ENCODE measurements around the gene ACTR6.
"Not testable (repeated sequence)": the region's sequence is repeated elsewhere in the genome, so short reads cannot be mapped to it uniquely, and the experiment has no call there.

Gene ACTR6

DNA sequence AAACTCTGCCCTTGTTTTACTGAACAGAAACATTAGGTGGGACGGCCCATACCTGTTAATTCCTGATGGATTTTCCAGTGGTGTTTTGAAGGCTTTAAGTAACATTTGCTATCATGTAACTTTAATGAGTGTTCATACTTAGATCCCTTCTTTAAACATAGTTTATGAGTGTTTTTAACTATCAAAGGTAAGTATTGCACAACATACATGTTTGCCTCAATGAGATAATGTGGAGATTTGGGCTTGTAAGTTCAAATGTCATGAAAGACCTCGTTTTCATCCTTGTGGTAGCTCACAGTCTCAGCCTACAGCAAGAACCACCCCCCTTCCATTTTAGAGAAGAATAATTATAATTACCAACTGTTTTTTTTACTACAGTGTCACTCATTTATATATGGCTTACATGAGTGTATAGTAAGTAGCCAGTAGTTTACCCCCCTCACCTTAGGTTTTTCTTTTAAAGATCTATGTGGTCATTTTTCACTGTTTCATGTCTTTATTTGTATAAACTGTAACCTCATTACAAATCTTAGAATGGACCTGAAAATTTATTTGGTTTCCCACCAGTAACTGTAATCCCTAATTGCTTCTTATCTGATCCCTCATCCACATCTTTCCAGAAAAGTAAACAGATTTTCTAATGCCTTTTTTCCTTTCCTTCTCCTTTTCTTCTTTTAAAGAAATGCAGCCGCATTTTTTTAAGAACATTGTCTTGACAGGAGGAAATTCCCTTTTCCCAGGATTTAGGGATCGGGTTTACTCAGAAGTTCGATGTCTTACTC is 18.9 kb downstream of the ACTR6 start:
- in situ Hi-C loops (cut with MboI; ENCODE audit: low sequenced_read_pairs) = no loop called here

GRCh38 chr12:100221523-100221922 is 20.9 kb downstream of the ACTR6 start:
- in situ Hi-C loops (cut with MboI; ENCODE audit: low sequenced_read_pairs) = no loop called here

- in situ Hi-C loops (cut with MboI; ENCODE audit: low sequenced_read_pairs) = not testable (repeated sequence)
These were observed 21.6 kb downstream of the ACTR6 start for GRCh38 chr12:100222173-100222572.

GRCh38 chr12:100225491-100225890 is 24.9 kb downstream of the ACTR6 start:
- in situ Hi-C loops (cut with MboI; ENCODE audit: low sequenced_read_pairs) = no loop called here

DNA sequence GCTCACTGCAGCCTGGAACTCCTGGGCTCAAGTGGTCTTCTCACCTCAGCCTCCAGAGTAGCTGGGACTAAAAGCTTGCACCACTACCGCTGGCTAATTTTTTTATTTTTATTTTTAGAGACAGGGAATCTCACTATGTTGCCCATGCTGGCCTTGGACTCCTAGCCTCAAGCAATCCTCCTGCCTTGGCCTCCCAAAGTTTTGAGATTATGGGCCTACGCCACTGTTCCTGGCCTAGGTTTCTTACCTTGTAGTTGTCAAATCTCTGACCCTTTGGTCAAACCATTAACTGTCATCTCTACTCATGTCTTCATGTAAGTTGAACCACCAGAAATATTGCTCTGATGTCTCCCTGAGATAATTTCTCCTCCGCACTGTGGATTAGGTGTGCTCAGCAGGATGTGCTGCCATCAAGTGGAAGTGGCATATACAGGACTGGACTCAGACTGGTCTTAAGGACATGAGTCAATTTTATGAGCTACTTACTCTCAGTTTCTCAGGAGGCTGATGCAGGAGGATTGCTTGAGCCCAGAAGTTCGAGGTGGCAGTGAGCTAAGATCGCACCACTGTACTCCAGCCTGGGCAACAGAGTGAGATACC is 28.5 kb downstream of the ACTR6 start:
- in situ Hi-C loops (cut with MboI; ENCODE audit: low sequenced_read_pairs) = no loop called here

GRCh38 chr12:100229876-100230275 is 29.3 kb downstream of the ACTR6 start:
- in situ Hi-C loops (cut with MboI; ENCODE audit: low sequenced_read_pairs) = no loop called here

GRCh38 chr12:100231873-100232272 is 31.3 kb downstream of the ACTR6 start:
- in situ Hi-C loops (cut with MboI; ENCODE audit: low sequenced_read_pairs) = not testable (repeated sequence)

DNA sequence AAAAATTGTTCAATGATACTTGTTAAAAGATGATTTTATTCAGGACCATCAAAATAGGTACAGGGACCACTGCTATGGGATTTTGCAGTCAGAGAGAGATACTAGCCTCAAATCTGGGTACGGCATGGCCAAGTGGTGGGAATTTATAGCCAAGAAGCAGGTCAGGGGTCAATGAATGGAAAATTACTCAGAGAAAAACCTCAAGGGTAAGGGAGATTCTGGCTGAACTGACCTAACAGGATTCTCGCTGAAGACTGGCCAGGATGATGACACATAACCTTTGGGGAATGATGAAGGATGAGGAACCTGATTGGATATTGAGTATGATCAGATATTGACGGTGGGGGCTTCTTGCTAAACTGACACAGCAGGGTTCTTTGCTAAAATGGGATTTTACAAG is 33.6 kb downstream of the ACTR6 start:
- in situ Hi-C loops (cut with MboI; ENCODE audit: low sequenced_read_pairs) = no loop called here

DNA sequence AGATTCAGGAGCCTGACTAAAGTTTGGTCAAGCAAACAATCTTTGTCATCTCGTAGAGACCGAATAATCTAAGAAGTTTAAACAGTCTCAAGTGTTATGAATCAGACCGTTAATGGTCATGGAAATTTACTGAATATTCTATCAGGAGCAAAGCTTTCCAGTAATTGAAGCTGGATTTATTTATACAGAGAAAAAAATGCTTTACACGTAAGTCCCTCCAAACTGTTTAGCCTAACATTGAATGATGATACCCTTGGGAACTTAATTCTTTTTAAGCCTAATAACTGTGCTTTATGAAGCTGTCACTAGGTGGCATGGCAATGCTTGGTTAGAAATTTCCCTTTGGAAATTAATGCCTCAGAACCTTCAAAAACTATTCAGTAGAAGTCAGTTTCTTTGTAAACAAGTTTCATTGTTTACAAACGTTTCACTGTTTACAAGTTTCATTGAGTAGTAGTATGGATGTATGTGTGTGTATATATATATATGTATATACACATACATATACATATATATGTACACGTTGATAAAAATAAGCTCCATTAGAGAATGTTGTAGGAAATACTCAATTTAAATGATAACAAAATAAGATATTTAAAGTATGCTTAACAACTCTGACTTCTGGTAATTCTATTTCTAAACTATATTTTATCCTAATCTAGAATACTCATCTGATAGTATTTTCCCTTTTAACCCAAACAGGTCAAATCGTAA is 34.1 kb downstream of the ACTR6 start:
- in situ Hi-C loops (cut with MboI; ENCODE audit: low sequenced_read_pairs) = no loop called here

- in situ Hi-C loops (cut with MboI; ENCODE audit: low sequenced_read_pairs) = no loop called here
These were observed 38.2 kb downstream of the ACTR6 start for GRCh38 chr12:100238801-100239200.

GRCh38 chr12:100239589-100239988 is 39.0 kb downstream of the ACTR6 start:
- in situ Hi-C loops (cut with MboI; ENCODE audit: low sequenced_read_pairs) = no loop called here

GRCh38 chr12:100243137-100243536 is 42.5 kb downstream of the ACTR6 start:
- in situ Hi-C loops (cut with MboI; ENCODE audit: low sequenced_read_pairs) = no loop called here

DNA sequence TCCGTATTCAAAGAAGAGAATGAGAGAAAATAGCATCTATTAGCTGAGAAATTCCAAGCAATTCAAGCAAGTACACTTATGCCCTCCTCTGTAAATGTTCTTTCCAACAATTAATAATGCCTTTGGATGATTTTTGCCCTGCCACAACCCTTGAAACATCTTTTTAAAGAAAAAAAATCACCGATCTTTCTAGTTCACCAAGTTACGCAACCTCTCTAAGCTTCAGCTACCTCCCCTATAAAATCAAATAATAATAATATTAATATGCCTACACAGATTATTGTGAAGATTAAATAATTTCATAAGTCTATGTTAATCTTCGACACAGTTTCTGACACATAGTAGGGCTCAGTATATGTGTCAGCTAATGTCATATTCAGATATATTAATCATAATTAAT is 47.1 kb downstream of the ACTR6 start:
- in situ Hi-C loops (cut with MboI; ENCODE audit: low sequenced_read_pairs) = no loop called here

DNA sequence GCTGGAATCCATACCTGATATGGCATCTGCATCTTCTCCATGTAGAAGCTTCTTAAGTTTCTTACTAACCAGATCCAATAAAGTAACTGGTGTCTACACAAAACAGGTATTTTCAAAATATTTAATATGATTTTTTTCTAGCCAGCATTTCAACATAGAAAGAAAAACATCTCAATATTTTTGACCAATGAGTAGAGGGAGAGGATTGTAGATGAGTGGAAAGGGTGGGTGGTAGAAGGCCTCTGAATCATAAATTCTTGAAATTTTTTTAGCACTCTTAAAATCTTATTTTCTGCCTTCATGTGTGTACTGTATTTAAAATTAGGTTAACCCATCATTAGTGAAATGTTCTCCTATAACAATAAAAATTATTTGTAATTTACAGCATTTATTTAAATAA is 48.3 kb downstream of the ACTR6 start:
- in situ Hi-C loops (cut with MboI; ENCODE audit: low sequenced_read_pairs) = no loop called here

DNA sequence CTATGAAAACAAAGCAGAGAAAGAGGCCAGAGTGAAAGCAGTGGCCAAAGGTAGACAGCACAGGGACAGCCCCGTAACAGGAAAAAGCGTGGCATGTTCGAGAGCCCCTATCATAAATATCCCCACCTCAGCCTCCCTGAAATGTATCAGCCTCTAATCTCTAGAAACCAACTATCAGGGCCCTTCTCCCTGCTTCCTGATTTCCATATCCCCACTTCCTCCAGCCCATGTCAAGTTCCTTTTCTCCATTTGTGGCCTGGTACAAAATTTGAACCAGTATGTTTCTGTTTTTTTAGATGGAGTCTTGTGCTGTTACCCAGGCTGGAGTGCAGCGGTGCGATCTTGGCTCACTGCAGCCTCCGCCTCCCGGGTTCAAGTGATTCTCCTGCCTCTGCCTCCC is 49.3 kb downstream of the ACTR6 start:
- in situ Hi-C loops (cut with MboI; ENCODE audit: low sequenced_read_pairs) = no loop called here

GRCh38 chr12:100251917-100252316 is 51.3 kb downstream of the ACTR6 start:
- in situ Hi-C loops (cut with MboI; ENCODE audit: low sequenced_read_pairs) = no loop called here

DNA sequence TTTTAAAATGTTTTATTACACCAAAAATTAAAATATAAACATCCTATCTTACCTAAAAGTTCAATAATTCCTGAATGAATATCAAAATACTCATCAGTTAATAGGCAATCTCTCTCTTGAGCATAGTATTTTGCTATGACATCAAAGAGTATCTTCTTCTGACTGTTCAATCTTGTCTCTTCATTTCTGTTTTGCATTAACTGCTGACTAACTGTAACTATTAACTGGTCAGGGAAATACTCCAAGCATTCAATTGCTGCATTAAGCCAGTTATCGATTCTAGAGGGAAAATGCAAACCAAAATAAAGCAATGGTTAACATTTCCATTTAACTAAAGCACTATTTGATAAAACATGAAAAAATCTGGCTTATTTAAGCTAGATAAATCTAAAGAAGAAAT is 52.8 kb downstream of the ACTR6 start:
- in situ Hi-C loops (cut with MboI; ENCODE audit: low sequenced_read_pairs) = no loop called here

GRCh38 chr12:100254876-100255275 is 54.3 kb downstream of the ACTR6 start:
- in situ Hi-C loops (cut with MboI; ENCODE audit: low sequenced_read_pairs) = no loop called here

- in situ Hi-C loops (cut with MboI; ENCODE audit: low sequenced_read_pairs) = no loop called here
These were observed 57.5 kb downstream of the ACTR6 start for GRCh38 chr12:100258127-100258526.

GRCh38 chr12:100263131-100263530 is 62.5 kb downstream of the ACTR6 start:
- in situ Hi-C loops (cut with MboI; ENCODE audit: low sequenced_read_pairs) = no loop called here

DNA sequence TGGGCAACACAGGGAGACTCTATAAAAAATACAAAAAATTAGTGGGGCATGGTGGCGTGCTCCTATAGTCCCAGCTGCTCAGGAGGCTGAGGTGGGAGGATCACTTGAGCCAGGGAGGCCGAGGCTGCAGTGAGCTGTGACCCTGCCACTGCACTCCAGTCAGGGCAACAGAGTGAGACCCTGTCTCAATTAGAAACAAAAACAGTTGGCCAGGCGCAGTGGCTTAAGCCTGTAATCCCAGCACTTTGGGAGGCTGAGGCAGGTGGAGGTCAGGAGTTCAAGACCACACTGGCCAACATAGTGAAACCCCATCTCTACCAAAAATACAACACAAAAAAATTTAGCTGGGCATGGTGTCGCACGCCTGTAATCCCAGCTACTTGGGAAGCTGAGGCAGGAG is 64.5 kb downstream of the ACTR6 start:
- in situ Hi-C loops (cut with MboI; ENCODE audit: low sequenced_read_pairs) = not testable (repeated sequence)

Measured in hTERT RPE-1 (cell line).